Measurements from ENCODE around the gene EFCC1. TPM values are rescaled to one million over a fixed set of nuclear protein-coding genes. Genes with fewer than 3 reads are reported as not detected.

EFCC1 gene
- polyA plus RNA-seq, 4 donors: 2.2 to 3.1 (median 3.0) TPM

GRCh38 chr3:128994173-128994512, 7.0 kb upstream of the EFCC1 start:
- no peak for DNase-seq (ENCODE audit: low read depth in 4 of 4, low spot score in 2 of 4)

- no peak for DNase-seq (ENCODE audit: low read depth in 4 of 4, low spot score in 2 of 4)
Measured at GRCh38 chr3:128994581-128995546, 6.2 kb upstream of the EFCC1 start.

GRCh38 chr3:128995737-128996136, 5.4 kb upstream of the EFCC1 start:
- DNase-seq (ENCODE audit: low read depth in 4 of 4, low spot score in 2 of 4): no peak

GRCh38 chr3:128996200-128996599, 4.9 kb upstream of the EFCC1 start:
- no peak for DNase-seq (ENCODE audit: low read depth in 4 of 4, low spot score in 2 of 4)

- DNase-seq (ENCODE audit: low read depth in 4 of 4, low spot score in 2 of 4): no peak
Measured at GRCh38 chr3:128996726-128997125, 4.4 kb upstream of the EFCC1 start.

- DNase-seq (ENCODE audit: low read depth in 4 of 4, low spot score in 2 of 4): no peak
Measured at GRCh38 chr3:128997486-128998133, 3.5 kb upstream of the EFCC1 start.

GRCh38 chr3:128998561-128998960, 2.5 kb upstream of the EFCC1 start:
- DNase-seq (ENCODE audit: low read depth in 4 of 4, low spot score in 2 of 4): no peak

GRCh38 chr3:128999102-128999501, 2.0 kb upstream of the EFCC1 start:
- DNase-seq (ENCODE audit: low read depth in 4 of 4, low spot score in 2 of 4): no peak

- DNase-seq (ENCODE audit: low read depth in 4 of 4, low spot score in 2 of 4): no peak
Measured at GRCh38 chr3:129000742-129001100, 383 bp upstream of the EFCC1 start.

GRCh38 chr3:129001806-129002572, 885 bp downstream of the EFCC1 start:
- no peak for DNase-seq (ENCODE audit: low read depth in 4 of 4, low spot score in 2 of 4)

- DNase-seq (ENCODE audit: low read depth in 4 of 4, low spot score in 2 of 4): no peak
Measured at GRCh38 chr3:129002573-129003569, 1.8 kb downstream of the EFCC1 start.

- DNase-seq (ENCODE audit: low read depth in 4 of 4, low spot score in 2 of 4): no peak
Measured at GRCh38 chr3:129003578-129004112, 2.5 kb downstream of the EFCC1 start.

GRCh38 chr3:129004639-129005295, 3.7 kb downstream of the EFCC1 start:
- DNase-seq (ENCODE audit: low read depth in 4 of 4, low spot score in 2 of 4): no peak

GRCh38 chr3:129005526-129006303, 4.6 kb downstream of the EFCC1 start:
- no peak for DNase-seq (ENCODE audit: low read depth in 4 of 4, low spot score in 2 of 4)

GRCh38 chr3:129006864-129007263, 5.8 kb downstream of the EFCC1 start:
- DNase-seq (ENCODE audit: low read depth in 4 of 4, low spot score in 2 of 4): no peak

- DNase-seq (ENCODE audit: low read depth in 4 of 4, low spot score in 2 of 4): no peak
Measured at GRCh38 chr3:129007792-129008191, 6.7 kb downstream of the EFCC1 start.

GRCh38 chr3:129009266-129009665, 8.2 kb downstream of the EFCC1 start:
- no peak for DNase-seq (ENCODE audit: low read depth in 4 of 4, low spot score in 2 of 4)

- DNase-seq (ENCODE audit: low read depth in 4 of 4, low spot score in 2 of 4): no peak
Measured at GRCh38 chr3:129010310-129010956, 9.3 kb downstream of the EFCC1 start.

Measured in left renal cortex interstitium (tissue), 4 donors.